GM23338 (cell line): ENCODE data around the gene RXFP3. TPM values are rescaled to one million over a fixed set of nuclear protein-coding genes. Genes with fewer than 3 reads are reported as not detected.

ENCODE experiments used
- ATAC-seq: fragments of 200-7000 bp; cut with Tn5 transposase; 3 replicates; pipeline ENCODE4 v1.9.1; 2020
- DNase-seq: peaks from one replicate; pipeline ENCODE4 v3.0.0-alpha.2; 2015; ENCODE audit warnings: low spot score
- H2AFZ ChIP-seq: fragments of 200-600 bp; sonication (generic); 2 replicates; pipeline ENCODE4 v1.8.0; 2016; ENCODE audit warnings: antibody characterized with exemption, mild to moderate bottlenecking, moderate library complexity
- H3F3A ChIP-seq: fragments of 200-600 bp; sonication (generic); replicated peaks from 2 replicates; pipeline ENCODE4 v1.8.0; 2017; ENCODE audit warnings: antibody characterized with exemption, mixed run types, low read depth
- H3K27ac ChIP-seq: fragments of 200-600 bp; sonication (generic); 2 replicates; pipeline ENCODE4 v1.6.1; 2016; ENCODE audit warnings: low read depth
- H3K27me3 ChIP-seq: fragments of 200-600 bp; sonication (generic); 2 replicates; pipeline ENCODE4 v1.8.0; 2016; ENCODE audit warnings: mild to moderate bottlenecking, mixed run types, moderate library complexity; ENCODE audit not compliant: insufficient read depth
- H3K36me3 ChIP-seq: fragments of 200-600 bp; sonication (generic); 2 replicates; pipeline ENCODE4 v1.8.0; 2016; ENCODE audit warnings: mild to moderate bottlenecking; ENCODE audit not compliant: insufficient read depth
- H3K4me1 ChIP-seq: fragments of 200-600 bp; sonication (generic); 2 replicates; pipeline ENCODE4 v1.8.0; 2016; ENCODE audit warnings: mild to moderate bottlenecking, moderate library complexity; ENCODE audit not compliant: insufficient read depth
- H3K4me2 ChIP-seq: fragments of 200-600 bp; sonication (generic); 2 replicates; pipeline ENCODE4 v1.7.1; 2017; ENCODE audit warnings: mixed run types
- H3K4me3 ChIP-seq: fragments of 200-600 bp; sonication (generic); 2 replicates; pipeline ENCODE4 v1.6.1; 2016; ENCODE audit warnings: mixed run types
- H3K79me2 ChIP-seq: fragments of 200-600 bp; sonication (generic); replicated peaks from 2 replicates; pipeline ENCODE4 v1.8.0; 2017; ENCODE audit warnings: mild to moderate bottlenecking; ENCODE audit not compliant: insufficient read depth
- H3K9me2 ChIP-seq: fragments of 200-600 bp; sonication (generic); 2 replicates; pipeline ENCODE4 v1.8.0; 2017; ENCODE audit not compliant: insufficient read depth
- H4K20me1 ChIP-seq: fragments of 200-600 bp; sonication (generic); replicated peaks from 2 replicates; pipeline ENCODE4 v1.8.0; 2017; ENCODE audit warnings: mild to moderate bottlenecking; ENCODE audit not compliant: insufficient read depth
- H3K27ac Mint-ChIP-seq: 2 replicates; pipeline ENCODE4 v1.8.0; 2020; ENCODE audit warnings: inconsistent platforms, mild to moderate bottlenecking, moderate library complexity, mixed read lengths
- H3K27me3 Mint-ChIP-seq: 3 replicates; pipeline ENCODE4 v1.8.0; 2022; ENCODE audit warnings: low read depth, mild to moderate bottlenecking, moderate library complexity, mixed read lengths, inconsistent platforms; ENCODE audit not compliant: insufficient read depth, poor library complexity
- H3K36me3 Mint-ChIP-seq: 3 replicates; pipeline ENCODE4 v1.8.0; 2021; ENCODE audit warnings: low read depth, mild to moderate bottlenecking, inconsistent platforms, moderate library complexity, mixed read lengths
- H3K4me1 Mint-ChIP-seq: 3 replicates; pipeline ENCODE4 v1.8.0; 2020; ENCODE audit warnings: mild to moderate bottlenecking, inconsistent platforms, mixed read lengths
- H3K4me3 Mint-ChIP-seq: 3 replicates; pipeline ENCODE4 v1.8.0; 2021; ENCODE audit warnings: moderate library complexity, mild to moderate bottlenecking, inconsistent platforms, mixed read lengths
- H3K9me3 Mint-ChIP-seq: 3 replicates; pipeline ENCODE4 v1.8.0; 2020; ENCODE audit warnings: moderate library complexity, mild to moderate bottlenecking, inconsistent platforms, mixed read lengths
- CREB1 ChIP-seq: fragments of 250-450 bp; sonication (Bioruptor Pico); IDR thresholded peaks from 2 replicates; pipeline ENCODE4 v1.5.0; 2020; ENCODE audit warnings: low read depth, mild to moderate bottlenecking, moderate library complexity
- CTCF ChIP-seq, 2 experiments: fragments of 200-600 bp in 1 of 2; sonication (generic) in 1 of 2; conservative IDR thresholded peaks; 2 replicates each; pipeline versions ENCODE4 v1.5.1 to v1.6.1; 2016 to 2017; ENCODE audit warnings: antibody characterized with exemption in 2 of 2, low read depth in 2 of 2, mild to moderate bottlenecking in 2 of 2, moderate library complexity in 1 of 2
- EZH2 ChIP-seq: fragments of 200-600 bp; sonication (generic); IDR thresholded peaks from one replicate; pipeline ENCODE4 v1.8.0; 2017; ENCODE audit warnings: antibody characterized with exemption, mild to moderate bottlenecking, low read depth; ENCODE audit not compliant: unreplicated experiment
- EZH2phosphoT487 ChIP-seq: fragments of 200-600 bp; sonication (generic); IDR thresholded peaks from one replicate; pipeline ENCODE4 v1.8.1; 2018; ENCODE audit warnings: antibody characterized with exemption; ENCODE audit not compliant: unreplicated experiment
- JUNB ChIP-seq: IDR thresholded peaks from one replicate; pipeline ENCODE4 v1.6.1; 2016; ENCODE audit warnings: antibody characterized with exemption; ENCODE audit not compliant: unreplicated experiment
- NANOG ChIP-seq: IDR thresholded peaks from 2 replicates; pipeline ENCODE4 v1.6.1; 2016; ENCODE audit warnings: antibody characterized with exemption, borderline replicate concordance
- POLR2AphosphoS5 ChIP-seq: IDR thresholded peaks from 2 replicates; pipeline ENCODE4 v1.6.1; 2016; ENCODE audit warnings: antibody characterized with exemption, low read depth
- STAT1 ChIP-seq: IDR thresholded peaks from one replicate; pipeline ENCODE4 v1.6.1; 2016; ENCODE audit warnings: antibody characterized with exemption; ENCODE audit not compliant: unreplicated experiment
- ZNF114 ChIP-seq: fragments of 250-450 bp; sonication (Bioruptor Pico); IDR thresholded peaks from 2 replicates; pipeline ENCODE4 v1.5.0; 2020; ENCODE audit warnings: mild to moderate bottlenecking, moderate library complexity
- ZNF331 ChIP-seq: fragments of 250-450 bp; sonication (Bioruptor Pico); IDR thresholded peaks from 2 replicates; pipeline ENCODE4 v1.5.0; 2020; ENCODE audit warnings: low read depth, mild to moderate bottlenecking, moderate library complexity
- ZNF462 ChIP-seq: fragments of 250-450 bp; sonication (Bioruptor Pico); IDR thresholded peaks from 2 replicates; pipeline ENCODE4 v1.5.0; 2020; ENCODE audit warnings: mild to moderate bottlenecking, moderate library complexity
- polyA plus RNA-seq: library from polyadenylated mRNA; unstranded; fragments of >200 nt; fragmentation: Nextera tagmentation; extraction: Ambion mirVana; gene quantifications from 2 replicates; pipeline ENCODE4 v1.2.1, GENCODE V29; 2016
- total RNA-seq: library from RNA; depleted of rRNA; stranded (reverse); fragments of >200 nt; shearing (Covaris generic); gene quantifications from 2 replicates; pipeline ENCODE4 v1.2.3, GENCODE V29; 2014
- TF ChIP-seq, protein P1 (sequence below): IDR thresholded peaks from 2 replicates; pipeline ENCODE4 v1.6.1; 2016; ENCODE audit warnings: antibody characterized with exemption

Gene RXFP3
- total and polyA plus RNA-seq, 2 experiments from 2014 or later: not detected

DNA sequence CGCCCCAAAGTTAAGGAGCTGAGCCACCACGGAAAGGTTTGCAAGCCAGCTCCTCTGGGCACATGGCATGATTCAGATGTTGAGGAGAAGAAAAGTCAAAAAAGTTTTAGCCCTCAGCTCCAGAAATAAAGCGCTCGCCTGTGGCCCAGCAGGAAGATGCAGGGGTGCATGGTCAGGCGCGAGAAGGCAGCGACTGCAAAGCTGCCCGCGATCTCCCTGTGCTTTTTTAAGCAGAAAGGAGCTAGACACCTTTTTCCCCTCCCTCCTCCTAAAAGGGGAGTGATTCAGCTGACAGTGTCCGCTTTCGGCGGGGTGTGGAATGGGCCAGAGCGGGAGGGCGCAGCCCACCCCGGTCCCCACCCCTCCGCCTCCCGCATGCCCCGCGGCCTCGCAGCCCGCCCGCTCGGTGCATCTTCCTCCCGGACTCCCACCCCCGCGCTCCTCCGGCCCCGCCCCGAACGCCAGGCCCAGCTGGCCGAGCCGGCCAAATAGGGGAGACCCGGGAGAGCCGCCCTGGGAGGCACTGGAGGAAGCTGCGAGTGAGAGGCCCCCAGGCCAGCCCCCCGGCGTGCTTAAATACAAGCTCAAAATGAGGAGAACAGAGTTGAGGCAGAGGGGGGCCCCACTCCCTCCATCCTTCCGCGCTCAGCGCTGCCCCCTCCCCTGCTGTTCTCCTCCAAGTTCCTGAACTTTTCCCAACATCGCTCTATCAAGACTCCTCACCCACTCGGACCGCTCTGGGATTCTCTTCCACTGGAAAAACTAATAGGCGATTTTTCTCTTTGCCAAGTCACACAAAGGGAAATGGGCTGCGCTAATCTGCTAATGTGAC lies 44.2 kb upstream of the RXFP3 start, which contains the start of gene ADAMTS12 (continued):
- no peak for TF ChIP-seq POLR2AphosphoS5
- TF ChIP-seq STAT1: no peak
- no peak for TF ChIP-seq ZNF114 (CRISPR knock-in tag)

DNA sequence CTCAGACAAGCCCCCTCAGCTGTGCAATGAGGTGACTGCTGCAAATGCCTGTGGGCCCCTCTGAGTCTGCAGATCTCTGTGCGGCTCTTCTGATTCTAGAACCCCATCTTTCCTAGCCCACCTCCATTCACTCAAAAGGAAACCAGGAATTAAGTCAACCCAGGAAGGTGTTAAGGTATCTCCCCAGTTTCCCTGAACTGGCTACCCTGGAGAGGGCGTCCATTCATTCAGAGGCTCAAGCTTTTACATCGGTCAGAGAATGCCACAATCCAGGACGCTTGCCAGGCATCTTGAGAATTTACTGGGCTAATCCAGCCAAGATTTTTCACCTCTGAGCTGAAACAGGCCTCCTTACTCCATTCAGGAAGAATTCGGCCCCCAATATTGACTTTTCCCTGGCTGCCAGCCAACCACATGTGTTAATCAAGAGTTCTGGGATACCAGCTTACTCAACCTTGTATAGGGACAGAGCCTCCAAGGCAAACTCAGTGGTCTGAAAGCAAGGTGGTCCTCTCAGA lies 43.5 kb upstream of the RXFP3 start:
- Mint-ChIP-seq H3K27me3 (peaks cover 14% of the 10 kb centered on the region), H3K4me1 (peaks cover 26% of the 10 kb centered on the region), H3K4me3 (peak overlapping the region; percentile 72), H3K27ac (no peak overlapping the region), H3K36me3 (no peaks in the 10 kb centered on the region; the same call in 1 of the 3 replicates), H3K9me3 (no peaks in the 10 kb centered on the region)
- ATAC-seq (peak; percentile 13), DNase-seq (peak; percentile 55)
- H3F3A ChIP-seq: peaks cover 8% of the 10 kb centered on the region; the same call in 1 of the 2 replicates
- H3K36me3 ChIP-seq: no peaks in the 10 kb centered on the region
- peaks cover 32% of the 10 kb centered on the region for H3K79me2 ChIP-seq
- H2AFZ ChIP-seq: peak overlapping the region; percentile 99
- H3K9me2 ChIP-seq: 0 out of 2 replicates have a peak, but pooled peaks cover 12% of the 10 kb centered on the region
- H4K20me1 ChIP-seq: no peaks in the 10 kb centered on the region
- peak overlapping the region; percentile 92 for H3K4me2 ChIP-seq
- H3K4me3 ChIP-seq: peak overlapping the region; percentile 89
- H3K27ac ChIP-seq: no peak overlapping the region
- H3K27me3 ChIP-seq: peaks cover 7% of the 10 kb centered on the region
- no peak for TF ChIP-seq JUNB
- TF ChIP-seq CREB1 (CRISPR knock-in tag): no peak
- no peak for TF ChIP-seq ZNF114 (CRISPR knock-in tag)
- TF ChIP-seq POLR2AphosphoS5: no peak
- TF ChIP-seq EZH2: no peak
- TF ChIP-seq ZNF462 (CRISPR knock-in tag): no peak
- TF ChIP-seq EZH2phosphoT487: no peak
- TF ChIP-seq CTCF (conservative IDR thresholded peaks at IDR 0.05; ENCODE audit: low read depth in 2 of 2): no peak
- TF ChIP-seq, protein P1, sequence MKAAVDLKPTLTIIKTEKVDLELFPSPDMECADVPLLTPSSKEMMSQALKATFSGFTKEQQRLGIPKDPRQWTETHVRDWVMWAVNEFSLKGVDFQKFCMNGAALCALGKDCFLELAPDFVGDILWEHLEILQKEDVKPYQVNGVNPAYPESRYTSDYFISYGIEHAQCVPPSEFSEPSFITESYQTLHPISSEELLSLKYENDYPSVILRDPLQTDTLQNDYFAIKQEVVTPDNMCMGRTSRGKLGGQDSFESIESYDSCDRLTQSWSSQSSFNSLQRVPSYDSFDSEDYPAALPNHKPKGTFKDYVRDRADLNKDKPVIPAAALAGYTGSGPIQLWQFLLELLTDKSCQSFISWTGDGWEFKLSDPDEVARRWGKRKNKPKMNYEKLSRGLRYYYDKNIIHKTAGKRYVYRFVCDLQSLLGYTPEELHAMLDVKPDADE: no peak
- no peak for TF ChIP-seq NANOG
- TF ChIP-seq ZNF331 (CRISPR knock-in tag): no peak
- peaks cover 30% of the 10 kb centered on the region for H3K4me1 ChIP-seq
